Measurements from ENCODE around the gene ITGA3. TPM values are rescaled to one million over a fixed set of nuclear protein-coding genes. Genes with fewer than 3 reads are reported as not detected.

The ITGA3 gene
- total RNA-seq, 1 experiment from 2014 or later: 392 TPM

- Histone ChIP-seq H3K27ac (ENCODE audit: low read depth, low read length) (no peak overlapping the region), H3K9ac (ENCODE audit: low read length) (no peak overlapping the region), H3K36me3 (ENCODE audit: control insufficient read depth in 1 of 2, insufficient read depth in 2 of 2, low read length in 2 of 2) (peaks cover 91 to 96% of the 10 kb centered on the region in 2 experiments), H3K9me3 (ENCODE audit: control insufficient read depth in 1 of 2, insufficient read depth in 1 of 2, low read depth in 1 of 2, low read length in 2 of 2) (no peaks in the 10 kb centered on the region), H3K79me2 (ENCODE audit: insufficient read depth, low read length) (peaks cover 62% of the 10 kb centered on the region; the same call in 1 of the 2 replicates), H3K4me1 (ENCODE audit: control insufficient read depth in 1 of 2, insufficient read depth in 2 of 2, low read length in 2 of 2) (peaks cover 6 to 19% of the 10 kb centered on the region in 2 experiments; a peak in 2 of 4 replicates), H2AFZ (ENCODE audit: low read depth, low read length, poor library complexity, severe bottlenecking) (no peak overlapping the region), H3K9me2 (ENCODE audit: insufficient read depth) (no peaks in the 10 kb centered on the region), H4K20me1 (ENCODE audit: insufficient read depth) (peaks cover 5% of the 10 kb centered on the region; the same call in 1 of the 2 replicates), H3K4me2 (ENCODE audit: low read length) (no peak overlapping the region), H3K4me3 (replicated peaks in 1 of 2; ENCODE audit: low read depth in 1 of 2, low read length in 2 of 2) (no peak overlapping the region), H3K27me3 (ENCODE audit: insufficient read depth, low read length) (no peaks in the 10 kb centered on the region)
- no peak for DNase-seq (ENCODE audit: low read depth, low spot score)
- ATAC-seq: no peak
- RAD21 ChIA-PET (ENCODE audit: low non-redundant PET in 1 of 2, low total read pairs in 2 of 2, uncharacterized antibody in 2 of 2, unreplicated experiment in 2 of 2): no interaction called here
- intact Hi-C loops (cut with micrococcal nuclease): no loop called here
- TF ChIP-seq CEBPB (IDR thresholded peaks at IDR 0.05; ENCODE audit: low read depth) (no peak), EZH2 (IDR thresholded peaks at IDR 0.05) (no peak), RAD21 (IDR thresholded peaks at IDR 0.05; ENCODE audit: low read depth) (no peak), SP1 (IDR thresholded peaks at IDR 0.05; ENCODE audit: low read depth) (no peak), CBX3 (IDR thresholded peaks at IDR 0.05; ENCODE audit: low read depth) (no peak), POLR2A (IDR thresholded peaks at IDR 0.05; ENCODE audit: borderline replicate concordance, extremely low read depth, insufficient read depth, insufficient read length) (no peak), YY1 (IDR thresholded peaks at IDR 0.05; ENCODE audit: extremely low read depth, insufficient replicate concordance, low read depth, low read length) (no peak), POLR2AphosphoS5 (IDR thresholded peaks at IDR 0.05; ENCODE audit: low read depth, low read length) (no peak)
- CTCF ChIA-PET: no interaction called here
- POLR2A ChIA-PET: interaction anchor here (0.6 kb wide), 1 partner anchor 72 kb away, joined by 3 read pairs; no protein-coding TSS in a partner anchor
- no TSS peak for BruUV-seq (replicated peaks)
These were observed 19.6 kb downstream of the ITGA3 start for GRCh38 chr17:50075446-50076032.

- no peak overlapping the region for H3K9ac ChIP-seq (ENCODE audit: low read length)
- no peak overlapping the region for H2AFZ ChIP-seq (ENCODE audit: low read depth, low read length, poor library complexity, severe bottlenecking)
- H3K9me3 ChIP-seq (ENCODE audit: control insufficient read depth in 1 of 2, insufficient read depth in 1 of 2, low read depth in 1 of 2, low read length in 2 of 2): no peaks in the 10 kb centered on the region
- no peak overlapping the region for H3K4me3 ChIP-seq (replicated peaks in 1 of 2; ENCODE audit: low read depth in 1 of 2, low read length in 2 of 2)
- H3K4me2 ChIP-seq (ENCODE audit: low read length): no peak overlapping the region
- TF ChIP-seq EGR1 (IDR thresholded peaks at IDR 0.05; ENCODE audit: low read depth) (no peak), ELF1 (IDR thresholded peaks at IDR 0.05; ENCODE audit: borderline replicate concordance, low read depth) (no peak), ZNF274 (IDR thresholded peaks at IDR 0.05; ENCODE audit: low read depth, low read length) (no peak), SIN3A (IDR thresholded peaks at IDR 0.05; ENCODE audit: low read depth) (no peak), SP1 (IDR thresholded peaks at IDR 0.05; ENCODE audit: low read depth) (no peak), POLR2A (IDR thresholded peaks at IDR 0.05; ENCODE audit: borderline replicate concordance, extremely low read depth, insufficient read depth, insufficient read length) (no peak), JUND (IDR thresholded peaks at IDR 0.05) (no peak), YY1 (IDR thresholded peaks at IDR 0.05; ENCODE audit: extremely low read depth, insufficient replicate concordance, low read depth, low read length) (no peak), MAX (IDR thresholded peaks at IDR 0.05) (no peak), ZFX (IDR thresholded peaks at IDR 0.05) (no peak)
- H3K79me2 ChIP-seq (ENCODE audit: insufficient read depth, low read length): peaks cover 60% of the 10 kb centered on the region; the same call in 1 of the 2 replicates
- BruUV-seq (replicated peaks): no TSS peak
- H4K20me1 ChIP-seq (ENCODE audit: insufficient read depth): peaks cover 5% of the 10 kb centered on the region; the same call in 1 of the 2 replicates
- peaks cover 91 to 96% of the 10 kb centered on the region in 2 experiments for H3K36me3 ChIP-seq (ENCODE audit: control insufficient read depth in 1 of 2, insufficient read depth in 2 of 2, low read length in 2 of 2)
- no peaks in the 10 kb centered on the region for H3K9me2 ChIP-seq (ENCODE audit: insufficient read depth)
- ChIA-PET CTCF (no interaction called here), POLR2A (interaction anchor here (0.6 kb wide), 1 partner anchor 369 kb away, joined by 3 read pairs; the partner anchor contains the start of gene SLC35B1), RAD21 (ENCODE audit: low non-redundant PET in 1 of 2, low total read pairs in 2 of 2, uncharacterized antibody in 2 of 2, unreplicated experiment in 2 of 2) (interaction anchor here in 1 of 2 experiments (0.6 kb wide), 1 partner anchor 43 kb away, joined by 4 read pairs; no protein-coding TSS in a partner anchor)
- H3K27me3 ChIP-seq (ENCODE audit: insufficient read depth, low read length): no peaks in the 10 kb centered on the region
- peaks cover 6 to 16% of the 10 kb centered on the region in 2 experiments; a peak in 2 of 4 replicates for H3K4me1 ChIP-seq (ENCODE audit: control insufficient read depth in 1 of 2, insufficient read depth in 2 of 2, low read length in 2 of 2)
- intact Hi-C loops (cut with micrococcal nuclease): no loop called here
- no peak overlapping the region for H3K27ac ChIP-seq (ENCODE audit: low read depth, low read length)
- DNase-seq (ENCODE audit: low read depth, low spot score): no peak
- ATAC-seq: no peak
These were observed 20.3 kb downstream of the ITGA3 start for GRCh38 chr17:50076221-50076590.
